Neural crest cell (in vitro differentiated cells): Measurements from ENCODE around the gene SASH1. TPM values are rescaled to one million over a fixed set of nuclear protein-coding genes. Genes with fewer than 3 reads are reported as not detected.

ENCODE experiments used
- DNase-seq: peaks from one replicate; pipeline ENCODE4 v3.0.0; 2021; ENCODE audit warnings: low read depth, mixed read lengths, low spot score
- H3K27ac Mint-ChIP-seq: one replicate; pipeline ENCODE4 v1.8.0; 2021; ENCODE audit warnings: mild to moderate bottlenecking, mixed read lengths; ENCODE audit not compliant: unreplicated experiment
- H3K27me3 Mint-ChIP-seq: 2 replicates; pipeline ENCODE4 v1.8.0; 2021; ENCODE audit warnings: low read depth, mild to moderate bottlenecking, mixed read lengths
- H3K36me3 Mint-ChIP-seq: 2 replicates; pipeline ENCODE4 v1.8.0; 2021; ENCODE audit warnings: low read depth, mild to moderate bottlenecking, mixed read lengths
- H3K4me1 Mint-ChIP-seq: 2 replicates; pipeline ENCODE4 v1.8.0; 2021; ENCODE audit warnings: mixed read lengths
- H3K4me3 Mint-ChIP-seq: one replicate; pipeline ENCODE4 v1.8.0; 2021; ENCODE audit warnings: mild to moderate bottlenecking, mixed read lengths
- H3K9me3 Mint-ChIP-seq: 2 replicates; pipeline ENCODE4 v1.8.0; 2021; ENCODE audit warnings: mixed read lengths
- total RNA-seq: library from RNA; stranded (reverse); gene quantifications from 2 replicates; pipeline ENCODE4 v1.2.1, GENCODE V29; 2021
- TF ChIP-seq, protein P1 (sequence below): fragments of 200-600 bp; sonication (generic); conservative IDR thresholded peaks from 2 replicates; pipeline ENCODE4 v1.5.0; 2021; ENCODE audit warnings: antibody characterized with exemption, mild to moderate bottlenecking

The SASH1 gene
- total RNA-seq, 1 donor from 2014 or later: 90.0 TPM

DNA sequence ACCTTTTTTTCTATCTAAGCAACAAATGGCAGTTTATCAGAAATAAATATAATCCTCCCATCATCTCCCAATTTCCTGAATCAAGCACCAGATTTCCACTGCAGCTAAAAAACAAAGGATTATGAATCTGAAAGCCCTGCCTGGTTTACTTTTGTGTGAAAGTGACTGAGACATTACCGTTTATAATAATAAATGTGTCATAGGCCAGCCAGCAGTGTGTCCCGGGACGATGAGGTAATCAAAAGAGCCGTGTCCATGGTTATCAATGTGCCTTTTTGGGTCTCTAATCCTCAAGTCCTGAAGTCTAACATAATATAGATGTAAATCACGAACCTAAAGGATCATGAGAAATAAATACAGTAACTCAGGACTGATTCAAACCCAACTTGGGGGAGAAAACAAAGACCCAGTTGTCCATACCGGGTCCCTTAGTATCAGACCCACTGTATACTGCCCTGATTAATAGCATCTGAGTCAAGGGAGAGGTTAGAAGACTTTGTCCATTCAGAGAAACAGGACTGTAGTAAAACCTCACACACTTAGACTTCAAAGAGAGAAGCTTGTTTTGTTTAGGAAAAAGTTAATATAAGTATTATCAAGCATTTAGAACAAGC lies 149.1 kb downstream of the SASH1 start:
- H3K4me3 Mint-ChIP-seq: peak overlapping the region; percentile 2
- no peaks in the 10 kb centered on the region for H3K9me3 Mint-ChIP-seq
- peaks cover 28% of the 10 kb centered on the region for H3K36me3 Mint-ChIP-seq
- peaks cover 45% of the 10 kb centered on the region for H3K4me1 Mint-ChIP-seq
- no peaks in the 10 kb centered on the region for H3K27me3 Mint-ChIP-seq
- TF ChIP-seq, protein P1, sequence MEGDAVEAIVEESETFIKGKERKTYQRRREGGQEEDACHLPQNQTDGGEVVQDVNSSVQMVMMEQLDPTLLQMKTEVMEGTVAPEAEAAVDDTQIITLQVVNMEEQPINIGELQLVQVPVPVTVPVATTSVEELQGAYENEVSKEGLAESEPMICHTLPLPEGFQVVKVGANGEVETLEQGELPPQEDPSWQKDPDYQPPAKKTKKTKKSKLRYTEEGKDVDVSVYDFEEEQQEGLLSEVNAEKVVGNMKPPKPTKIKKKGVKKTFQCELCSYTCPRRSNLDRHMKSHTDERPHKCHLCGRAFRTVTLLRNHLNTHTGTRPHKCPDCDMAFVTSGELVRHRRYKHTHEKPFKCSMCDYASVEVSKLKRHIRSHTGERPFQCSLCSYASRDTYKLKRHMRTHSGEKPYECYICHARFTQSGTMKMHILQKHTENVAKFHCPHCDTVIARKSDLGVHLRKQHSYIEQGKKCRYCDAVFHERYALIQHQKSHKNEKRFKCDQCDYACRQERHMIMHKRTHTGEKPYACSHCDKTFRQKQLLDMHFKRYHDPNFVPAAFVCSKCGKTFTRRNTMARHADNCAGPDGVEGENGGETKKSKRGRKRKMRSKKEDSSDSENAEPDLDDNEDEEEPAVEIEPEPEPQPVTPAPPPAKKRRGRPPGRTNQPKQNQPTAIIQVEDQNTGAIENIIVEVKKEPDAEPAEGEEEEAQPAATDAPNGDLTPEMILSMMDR: no peak
- DNase-seq: no peak
- H3K27ac Mint-ChIP-seq: peak overlapping the region; percentile 6

DNA sequence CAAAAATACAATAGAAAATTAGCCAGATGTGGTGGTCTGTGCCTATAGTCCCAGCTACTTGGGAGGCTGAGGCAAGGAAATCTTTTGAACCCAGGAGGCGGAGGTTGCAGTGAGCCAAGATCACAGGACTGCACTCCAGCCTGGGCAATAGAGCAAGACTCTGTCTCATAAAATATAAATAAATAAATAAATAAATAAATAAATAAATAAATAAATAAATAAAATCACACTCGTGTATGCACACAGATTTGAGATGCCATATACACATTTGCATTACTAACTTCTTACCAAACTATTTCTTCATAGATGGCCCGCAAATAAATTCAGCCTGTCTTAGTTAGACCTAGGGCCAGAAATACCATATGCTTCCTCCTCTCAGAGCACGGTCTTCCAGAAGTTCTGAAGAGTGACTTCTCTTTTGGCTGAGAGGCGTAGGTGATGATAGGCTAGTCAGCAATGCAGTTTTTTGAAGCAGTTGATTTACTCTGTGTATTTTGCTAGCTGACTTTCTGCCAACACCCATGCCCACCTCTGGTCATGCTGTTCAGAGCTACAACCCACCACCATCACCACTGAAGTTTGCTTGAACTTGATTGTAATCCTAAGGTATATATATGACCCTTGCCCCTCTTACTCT lies 150.1 kb downstream of the SASH1 start:
- H3K27ac Mint-ChIP-seq: peak overlapping the region; percentile 89
- no peak overlapping the region for H3K4me3 Mint-ChIP-seq
- TF ChIP-seq, protein P1: no peak
- DNase-seq: no peak
- peaks cover 49% of the 10 kb centered on the region for H3K4me1 Mint-ChIP-seq
- no peaks in the 10 kb centered on the region for H3K9me3 Mint-ChIP-seq
- peaks cover 31% of the 10 kb centered on the region for H3K36me3 Mint-ChIP-seq
- no peaks in the 10 kb centered on the region for H3K27me3 Mint-ChIP-seq

DNA sequence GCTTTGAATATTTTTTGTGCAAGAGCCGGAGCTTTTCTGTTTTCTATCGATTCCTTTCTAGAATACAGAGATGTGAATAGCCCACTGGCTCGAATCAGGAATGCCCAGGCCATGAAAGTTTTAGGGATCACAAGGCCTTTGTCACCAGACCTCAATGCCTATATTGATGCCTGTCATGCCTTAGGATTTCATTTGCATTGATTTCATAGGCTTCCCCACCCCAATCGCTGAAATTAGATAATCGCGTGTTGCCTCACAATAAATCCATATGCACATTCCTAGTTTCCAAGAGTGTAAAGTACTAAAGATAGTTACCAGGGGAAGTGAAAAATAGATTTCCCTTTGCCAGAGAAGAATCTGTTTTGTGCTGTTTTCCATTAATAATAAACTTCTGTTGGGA lies 150.8 kb downstream of the SASH1 start:
- peak overlapping the region; percentile 89 for H3K27ac Mint-ChIP-seq
- H3K36me3 Mint-ChIP-seq: peaks cover 25% of the 10 kb centered on the region
- no peaks in the 10 kb centered on the region for H3K9me3 Mint-ChIP-seq
- H3K4me3 Mint-ChIP-seq: peak overlapping the region; percentile 36
- H3K27me3 Mint-ChIP-seq: no peaks in the 10 kb centered on the region
- H3K4me1 Mint-ChIP-seq: peaks cover 50% of the 10 kb centered on the region
- DNase-seq: no peak
- TF ChIP-seq, protein P1: no peak

DNA sequence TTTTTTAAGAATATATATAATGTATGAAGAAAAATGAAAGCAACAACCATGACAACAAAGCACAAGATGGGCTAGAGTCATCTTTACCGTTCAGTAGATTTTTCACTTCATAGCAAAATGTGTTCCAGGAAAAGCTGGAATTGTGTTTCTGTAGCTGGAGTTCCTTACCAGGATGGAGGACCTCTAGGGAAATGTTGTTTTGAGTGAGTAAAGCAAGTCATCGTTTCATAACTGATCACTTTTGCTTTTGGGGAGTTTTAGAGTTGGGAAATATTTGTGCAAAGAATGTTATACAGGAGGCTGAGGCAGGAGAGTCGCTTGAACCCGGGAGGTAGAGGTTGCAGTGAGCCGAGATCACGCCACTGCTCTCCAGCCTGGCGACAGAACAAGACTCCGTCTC lies 151.6 kb downstream of the SASH1 start:
- H3K4me1 Mint-ChIP-seq: peaks cover 51% of the 10 kb centered on the region
- no peak for DNase-seq
- H3K27me3 Mint-ChIP-seq: no peaks in the 10 kb centered on the region
- peaks cover 17% of the 10 kb centered on the region for H3K36me3 Mint-ChIP-seq
- TF ChIP-seq, protein P1: no peak
- no peaks in the 10 kb centered on the region for H3K9me3 Mint-ChIP-seq
- H3K27ac Mint-ChIP-seq: peak overlapping the region; percentile 67
- no peak overlapping the region for H3K4me3 Mint-ChIP-seq

DNA sequence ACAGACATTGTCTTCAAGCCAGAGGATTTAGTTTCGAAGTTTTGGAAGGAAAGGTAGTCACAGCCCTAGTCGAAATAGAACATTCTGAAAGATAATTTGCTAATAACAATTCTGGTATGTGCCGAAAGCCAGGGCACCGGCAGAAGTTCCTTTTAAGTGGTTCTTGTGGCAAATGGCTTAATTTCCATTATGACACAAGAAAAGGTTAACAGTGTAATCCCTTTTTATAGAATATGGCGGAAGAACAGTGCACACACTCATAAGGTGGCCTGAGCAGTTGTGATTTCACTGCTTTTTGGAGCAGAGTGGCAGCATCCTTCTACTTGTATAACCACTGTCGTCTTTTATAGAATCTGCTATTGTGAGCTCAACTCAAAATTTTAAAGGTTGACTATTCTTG lies 152.4 kb downstream of the SASH1 start:
- H3K27ac Mint-ChIP-seq: no peak overlapping the region
- TF ChIP-seq, protein P1: no peak
- no peak overlapping the region for H3K4me3 Mint-ChIP-seq
- H3K9me3 Mint-ChIP-seq: no peaks in the 10 kb centered on the region
- H3K4me1 Mint-ChIP-seq: peaks cover 55% of the 10 kb centered on the region
- H3K27me3 Mint-ChIP-seq: no peaks in the 10 kb centered on the region
- peaks cover 21% of the 10 kb centered on the region for H3K36me3 Mint-ChIP-seq
- no peak for DNase-seq
